PC-9 (cell line): Measurements from ENCODE around the gene RAB28. TPM values are rescaled to one million over a fixed set of nuclear protein-coding genes. Genes with fewer than 3 reads are reported as not detected.

ENCODE experiments used
- BruUV-seq: library from RNA; stranded (reverse); fragments of 400-500 nt; replicated peaks from 2 replicates; lab custom pipeline; 2021; lab: Mats Ljungman, UMichigan
- CTCF ChIA-PET: fragments of 300-600 bp; sonication (Branson Sonifier 250); formaldehyde crosslinking; loops from one replicate; lab custom pipeline; 2022; ENCODE audit warnings: antibody characterized with exemption; lab: Charles Lee
- POLR2A ChIA-PET: fragments of 300-600 bp; sonication (Branson Sonifier 250); formaldehyde crosslinking; loops from one replicate; lab custom pipeline; 2022; ENCODE audit warnings: antibody characterized with exemption; ENCODE audit not compliant: unreplicated experiment; lab: Charles Lee
- DNase-seq, 2 experiments: peaks; one replicate each; pipeline versions ENCODE4 v3.0.0 to v3.0.0-alpha.2; 2015 to 2022; ENCODE audit warnings: mixed read lengths in 1 of 2
- H2AFZ ChIP-seq: fragments of 200-600 bp; sonication (generic); 2 replicates; pipeline ENCODE4 v1.8.1; 2017; ENCODE audit warnings: antibody characterized with exemption
- H3F3A ChIP-seq: fragments of 200-600 bp; sonication (generic); 2 replicates; pipeline ENCODE4 v1.8.1; 2017; ENCODE audit warnings: antibody characterized with exemption, mild to moderate bottlenecking, low read depth; ENCODE audit not compliant: insufficient read depth
- H3K27ac ChIP-seq: fragments of 200-600 bp; sonication (generic); 2 replicates; pipeline ENCODE4 v1.6.1; 2016; ENCODE audit warnings: mixed run types
- H3K27me3 ChIP-seq: fragments of 200-600 bp; sonication (generic); 2 replicates; pipeline ENCODE4 v1.6.1; 2016; ENCODE audit warnings: low read depth, mixed run types; ENCODE audit not compliant: insufficient read depth
- H3K36me3 ChIP-seq: fragments of 200-600 bp; sonication (generic); 2 replicates; pipeline ENCODE4 v1.6.1; 2016; ENCODE audit warnings: low read depth, mixed run types
- H3K4me1 ChIP-seq: fragments of 200-600 bp; sonication (generic); replicated peaks from 2 replicates; pipeline ENCODE4 v1.6.1; 2016; ENCODE audit warnings: mixed run types; ENCODE audit not compliant: insufficient read depth
- H3K4me2 ChIP-seq: fragments of 200-600 bp; sonication (generic); 2 replicates; pipeline ENCODE4 v1.6.1; 2017; ENCODE audit warnings: mixed run types
- H3K4me3 ChIP-seq: fragments of 200-600 bp; sonication (generic); 2 replicates; pipeline ENCODE4 v1.6.1; 2016; ENCODE audit warnings: mixed run types
- H3K79me2 ChIP-seq: fragments of 200-600 bp; sonication (generic); 2 replicates; pipeline ENCODE4 v1.6.1; 2017; ENCODE audit warnings: low read depth, mixed run types
- H3K9me2 ChIP-seq: fragments of 200-600 bp; sonication (generic); 2 replicates; pipeline ENCODE4 v1.8.1; 2017; ENCODE audit warnings: mild to moderate bottlenecking; ENCODE audit not compliant: insufficient read depth
- H3K9me3 ChIP-seq: fragments of 200-600 bp; sonication (generic); 2 replicates; pipeline ENCODE4 v1.8.1; 2016; ENCODE audit warnings: low read depth; ENCODE audit not compliant: insufficient read depth
- H4K20me1 ChIP-seq: fragments of 200-600 bp; sonication (generic); 2 replicates; pipeline ENCODE4 v1.8.1; 2017; ENCODE audit not compliant: insufficient read depth
- CTCF ChIP-seq: fragments of 200-600 bp; sonication (generic); conservative IDR thresholded peaks from 2 replicates; pipeline ENCODE4 v1.6.1; 2017; ENCODE audit warnings: mixed run types, antibody characterized with exemption, mild to moderate bottlenecking, moderate library complexity
- EZH2 ChIP-seq: fragments of 200-600 bp; sonication (generic); IDR thresholded peaks from 2 replicates; pipeline ENCODE4 v1.8.0; 2017; ENCODE audit warnings: antibody characterized with exemption, low read depth
- intact Hi-C: fragments of 100-400 bp; cut with micrococcal nuclease; formaldehyde crosslinking; loops from one replicate; pipeline ENCODE4 v1.10.0; 2022; ENCODE audit not compliant: unreplicated experiment
- total RNA-seq: library from RNA; stranded (reverse); gene quantifications from 2 replicates; pipeline ENCODE4 v1.2.3, GENCODE V29; 2021

RAB28 gene
- total RNA-seq, 1 experiment from 2014 or later: 17.5 TPM

GRCh38 chr4:13529128-13529919 lies 45.2 kb upstream of the RAB28 start:
- Histone ChIP-seq H3K4me1 (no peaks in the 10 kb centered on the region), H2AFZ (no peak overlapping the region), H3K4me3 (no peak overlapping the region), H3K9me2 (no peaks in the 10 kb centered on the region), H4K20me1 (no peaks in the 10 kb centered on the region), H3K4me2 (no peak overlapping the region), H3K9me3 (no peaks in the 10 kb centered on the region), H3K27ac (no peak overlapping the region), H3K27me3 (peaks cover 8% of the 10 kb centered on the region; the same call in 1 of the 2 replicates), H3K36me3 (no peaks in the 10 kb centered on the region), H3F3A (no peaks in the 10 kb centered on the region), H3K79me2 (no peaks in the 10 kb centered on the region)
- ChIA-PET POLR2A (no interaction called here), CTCF (no interaction called here)
- intact Hi-C loops: no loop called here
- DNase-seq: no peak
- TF ChIP-seq EZH2: no peak
- TF ChIP-seq CTCF: no peak
- BruUV-seq: no TSS peak

- Histone ChIP-seq H3K9me2 (no peaks in the 10 kb centered on the region), H4K20me1 (no peaks in the 10 kb centered on the region), H3K79me2 (no peaks in the 10 kb centered on the region), H3K27me3 (peaks cover 2% of the 10 kb centered on the region; the same call in 1 of the 2 replicates), H3K27ac (no peak overlapping the region), H2AFZ (no peak overlapping the region), H3K4me1 (no peaks in the 10 kb centered on the region), H3K4me3 (no peak overlapping the region), H3K9me3 (no peaks in the 10 kb centered on the region), H3K36me3 (no peaks in the 10 kb centered on the region), H3F3A (no peaks in the 10 kb centered on the region), H3K4me2 (no peak overlapping the region)
- TF ChIP-seq EZH2 (no peak), CTCF (no peak)
- no peak for DNase-seq
- CTCF ChIA-PET: no interaction called here
- no TSS peak for BruUV-seq
- intact Hi-C loops: no loop called here
- POLR2A ChIA-PET: no interaction called here
Observed at GRCh38 chr4:13528821-13529127, 44.6 kb upstream of the RAB28 start.

- H3K79me2 ChIP-seq: no peaks in the 10 kb centered on the region
- H3K27ac ChIP-seq: no peak overlapping the region
- no peaks in the 10 kb centered on the region for H4K20me1 ChIP-seq
- H3K36me3 ChIP-seq: no peaks in the 10 kb centered on the region
- H3K9me3 ChIP-seq: no peaks in the 10 kb centered on the region
- intact Hi-C loops: no loop called here
- H3K27me3 ChIP-seq: no peaks in the 10 kb centered on the region
- POLR2A ChIA-PET: no interaction called here
- no peaks in the 10 kb centered on the region for H3F3A ChIP-seq
- no peaks in the 10 kb centered on the region for H3K4me1 ChIP-seq
- CTCF ChIA-PET: no interaction called here
- no peak for DNase-seq
- H2AFZ ChIP-seq: no peak overlapping the region
- no peak overlapping the region for H3K4me2 ChIP-seq
- no peak for TF ChIP-seq EZH2
- BruUV-seq: no TSS peak
- H3K9me2 ChIP-seq: no peaks in the 10 kb centered on the region
- H3K4me3 ChIP-seq: no peak overlapping the region
Observed at GRCh38 chr4:13527981-13528820, 44.1 kb upstream of the RAB28 start.
